ENCODE measurements around the gene AP2M1.

The AP2M1 gene

DNA sequence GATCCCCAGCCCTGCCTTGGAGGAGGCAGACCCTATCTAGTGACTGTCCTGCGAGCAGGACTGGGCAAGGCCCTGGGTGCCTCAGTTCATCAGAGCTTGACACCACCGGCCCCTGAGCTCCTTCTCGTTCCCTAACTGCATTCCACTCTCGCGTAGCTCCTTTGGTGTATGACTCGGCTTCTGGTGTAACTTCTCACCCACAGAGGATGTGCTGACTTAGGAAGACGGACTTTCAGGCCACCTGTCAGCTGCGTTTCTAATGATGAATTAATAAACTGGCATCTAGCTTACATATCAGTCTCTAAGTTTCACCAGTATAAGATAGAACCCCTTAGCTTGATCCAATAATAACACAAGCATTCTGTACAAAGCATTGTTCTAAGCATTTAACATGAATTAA is 28.9 kb downstream of the AP2M1 start:
- TF ChIP-seq, protein P1, sequence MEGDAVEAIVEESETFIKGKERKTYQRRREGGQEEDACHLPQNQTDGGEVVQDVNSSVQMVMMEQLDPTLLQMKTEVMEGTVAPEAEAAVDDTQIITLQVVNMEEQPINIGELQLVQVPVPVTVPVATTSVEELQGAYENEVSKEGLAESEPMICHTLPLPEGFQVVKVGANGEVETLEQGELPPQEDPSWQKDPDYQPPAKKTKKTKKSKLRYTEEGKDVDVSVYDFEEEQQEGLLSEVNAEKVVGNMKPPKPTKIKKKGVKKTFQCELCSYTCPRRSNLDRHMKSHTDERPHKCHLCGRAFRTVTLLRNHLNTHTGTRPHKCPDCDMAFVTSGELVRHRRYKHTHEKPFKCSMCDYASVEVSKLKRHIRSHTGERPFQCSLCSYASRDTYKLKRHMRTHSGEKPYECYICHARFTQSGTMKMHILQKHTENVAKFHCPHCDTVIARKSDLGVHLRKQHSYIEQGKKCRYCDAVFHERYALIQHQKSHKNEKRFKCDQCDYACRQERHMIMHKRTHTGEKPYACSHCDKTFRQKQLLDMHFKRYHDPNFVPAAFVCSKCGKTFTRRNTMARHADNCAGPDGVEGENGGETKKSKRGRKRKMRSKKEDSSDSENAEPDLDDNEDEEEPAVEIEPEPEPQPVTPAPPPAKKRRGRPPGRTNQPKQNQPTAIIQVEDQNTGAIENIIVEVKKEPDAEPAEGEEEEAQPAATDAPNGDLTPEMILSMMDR (IDR thresholded peaks at IDR 0.05; ENCODE audit: control extremely low read depth, extremely low read depth, low read depth, missing control alignments): no peak
- CTCF ChIA-PET: interaction anchor here (0.9 to 17.3 kb wide), 2 partner anchors 23 to 46 kb away, joined by 3 to 160 read pairs; partner anchors contain the start of genes EEF1AKMT4 and VWA5B2
- no peak for DNase-seq (ENCODE audit: extremely low spot score)
- POLR2A ChIA-PET: no interaction called here

DNA sequence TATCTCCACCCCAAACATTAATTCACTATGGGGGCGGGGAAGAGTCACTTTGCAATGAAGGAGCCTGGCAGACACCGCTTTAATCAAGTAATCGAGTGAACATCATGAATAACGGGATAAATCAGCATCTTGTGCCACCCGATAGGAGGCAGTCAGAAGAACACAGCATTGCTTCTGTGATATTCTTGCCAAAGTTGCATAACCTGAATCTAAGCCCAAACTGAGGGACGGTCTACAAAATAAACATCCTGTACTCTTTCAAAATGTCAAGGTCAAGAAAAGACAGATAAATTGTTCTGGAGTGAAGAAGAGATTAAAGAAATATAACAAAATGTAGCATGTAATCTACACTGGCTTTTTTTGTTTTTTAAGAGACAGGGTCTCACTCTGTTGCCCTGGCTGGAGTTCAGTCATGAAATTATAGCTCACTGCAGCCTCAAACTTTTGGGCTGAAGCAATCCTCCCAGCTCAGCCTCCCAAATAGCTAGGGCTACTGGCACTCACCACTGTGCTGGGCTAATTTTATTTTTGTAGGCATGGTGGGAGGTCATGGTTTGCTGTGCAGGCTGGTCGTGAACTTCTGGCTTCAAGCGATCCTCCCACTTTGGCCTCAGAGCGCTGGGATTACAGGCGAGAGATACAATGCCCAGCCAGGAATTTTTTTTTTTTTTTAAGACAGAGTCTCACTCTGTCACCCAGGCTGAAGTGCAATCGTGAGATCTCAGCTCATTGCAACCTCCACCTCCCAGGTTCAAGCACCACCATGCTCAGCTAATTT is 34.7 kb downstream of the AP2M1 start:
- POLR2A ChIA-PET: no interaction called here
- CTCF ChIA-PET: interaction anchor here (17.3 kb wide), 1 partner anchor 18 kb away, joined by 160 read pairs; the partner anchor contains the start of gene VWA5B2
- DNase-seq (ENCODE audit: extremely low spot score): no peak
- TF ChIP-seq, protein P1 (IDR thresholded peaks at IDR 0.05; ENCODE audit: control extremely low read depth, extremely low read depth, low read depth, missing control alignments): no peak

DNA sequence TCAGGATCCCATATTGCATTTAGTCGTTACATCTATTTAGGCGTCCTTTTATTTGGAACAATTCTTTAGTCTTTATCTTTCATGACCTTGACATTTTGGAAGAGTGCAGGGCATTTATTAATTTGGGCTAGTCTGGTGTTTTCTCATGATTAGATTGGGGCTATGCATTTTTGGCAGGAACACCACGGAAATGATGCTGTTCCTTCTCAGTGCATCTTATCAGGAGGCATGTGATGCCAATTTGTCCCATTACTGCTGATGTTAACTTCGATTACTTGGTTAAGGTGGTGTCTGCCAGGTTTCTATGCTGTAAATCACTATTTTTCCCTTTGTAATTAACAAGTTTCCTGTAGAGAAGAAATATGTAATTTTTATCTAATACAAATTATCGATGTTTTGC is 36.6 kb downstream of the AP2M1 start:
- ChIA-PET POLR2A (no interaction called here), CTCF (interaction anchor here (1.5 to 17.3 kb wide), 3 partner anchors 16 to 39 kb away, joined by 3 to 160 read pairs (median 4); partner anchors contain the start of genes EEF1AKMT4 and VWA5B2)
- DNase-seq (ENCODE audit: extremely low spot score): no peak
- TF ChIP-seq, protein P1 (IDR thresholded peaks at IDR 0.05; ENCODE audit: control extremely low read depth, extremely low read depth, low read depth, missing control alignments): no peak

DNA sequence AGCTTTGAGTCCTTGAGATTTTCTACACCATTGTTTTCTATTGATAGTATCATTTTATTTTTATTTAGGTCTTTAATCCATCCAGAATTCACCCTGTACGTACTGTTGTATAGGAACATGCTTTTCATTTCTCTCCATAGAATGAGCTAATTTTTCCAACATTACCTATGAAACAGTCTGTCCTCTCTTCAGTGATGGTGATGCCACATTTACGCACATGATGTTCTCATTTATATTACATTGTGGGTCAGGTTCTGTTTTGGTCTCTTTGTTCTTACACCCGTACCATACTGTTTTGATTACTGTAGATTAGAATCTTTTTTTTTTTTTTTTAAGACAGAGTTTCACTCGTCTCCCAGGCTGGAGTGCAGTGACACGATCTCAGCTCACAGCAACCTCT is 37.1 kb downstream of the AP2M1 start:
- no peak for DNase-seq (ENCODE audit: extremely low spot score)
- TF ChIP-seq, protein P1 (IDR thresholded peaks at IDR 0.05; ENCODE audit: control extremely low read depth, extremely low read depth, low read depth, missing control alignments): no peak
- CTCF ChIA-PET: interaction anchor here (1.8 to 17.3 kb wide), 2 partner anchors 15 to 30 kb away, joined by 4 to 160 read pairs; partner anchors contain the start of gene VWA5B2
- POLR2A ChIA-PET: no interaction called here

DNA sequence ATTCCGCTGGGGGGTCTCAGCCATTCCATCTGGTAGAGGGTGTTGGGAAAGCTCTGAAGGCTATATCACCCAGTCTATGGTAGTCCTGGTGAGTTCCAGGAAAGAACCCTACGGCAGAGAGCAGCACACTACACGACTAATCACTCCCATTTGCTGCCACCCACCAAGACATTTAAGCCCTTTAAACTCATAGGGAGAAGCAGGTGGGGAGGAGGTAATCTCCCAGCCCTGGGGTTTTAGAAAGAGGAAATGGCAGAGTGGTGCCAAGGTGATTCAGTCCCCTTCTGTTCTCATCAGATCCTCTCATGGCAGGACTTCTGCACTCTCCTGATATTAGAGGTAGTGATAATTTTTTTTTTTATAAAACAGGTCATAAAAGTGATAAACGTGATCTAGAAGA is 44.2 kb downstream of the AP2M1 start:
- no peak for DNase-seq (ENCODE audit: extremely low spot score)
- TF ChIP-seq, protein P1 (IDR thresholded peaks at IDR 0.05; ENCODE audit: control extremely low read depth, extremely low read depth, low read depth, missing control alignments): no peak
- ChIA-PET POLR2A (no interaction called here), CTCF (interaction anchor here (17.3 kb wide), 1 partner anchor 8 kb away, joined by 160 read pairs; the partner anchor contains the start of gene VWA5B2)

DNA sequence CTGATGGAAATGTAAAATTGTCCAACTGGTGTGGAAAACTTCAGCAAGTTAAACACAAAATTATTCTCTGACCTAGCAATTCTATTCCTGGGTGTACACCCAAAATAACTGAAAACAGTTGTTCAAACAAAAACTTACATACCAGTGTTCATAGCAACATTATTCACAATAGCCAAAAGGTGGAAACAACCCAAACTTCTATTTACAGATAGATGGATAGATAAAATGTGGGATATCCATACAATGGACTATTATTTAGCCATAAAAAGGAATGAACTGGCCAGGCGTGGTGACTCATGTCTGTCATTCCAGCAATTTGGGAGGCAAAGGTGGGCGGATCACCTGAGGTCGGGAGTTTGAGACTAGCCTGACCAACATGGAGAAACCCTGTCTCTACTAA is 47.9 kb downstream of the AP2M1 start:
- CTCF ChIA-PET: interaction anchor here (1.1 to 8.6 kb wide), 6 partner anchors 12 to 69 kb away, joined by 3 to 160 read pairs (median 4); partner anchors contain the start of gene EEF1AKMT4
- TF ChIP-seq, protein P1 (IDR thresholded peaks at IDR 0.05; ENCODE audit: control extremely low read depth, extremely low read depth, low read depth, missing control alignments): no peak
- POLR2A ChIA-PET: no interaction called here
- DNase-seq (ENCODE audit: extremely low spot score): no peak
